A549 treated with DMSO at 1 μM for 4 hours (cell line): ENCODE data around the gene POLR3G. TPM values are rescaled to one million over a fixed set of nuclear protein-coding genes. Genes with fewer than 3 reads are reported as not detected.

Source experiments
- total RNA-seq: library from RNA; stranded (reverse); fragments of 200-300 nt; extraction: Qiagen RNA extraction; gene quantifications from 5 replicates; pipeline ENCODE4 v1.2.3, GENCODE V29; 2022; ENCODE audit warnings: low read depth

POLR3G gene, protein sequence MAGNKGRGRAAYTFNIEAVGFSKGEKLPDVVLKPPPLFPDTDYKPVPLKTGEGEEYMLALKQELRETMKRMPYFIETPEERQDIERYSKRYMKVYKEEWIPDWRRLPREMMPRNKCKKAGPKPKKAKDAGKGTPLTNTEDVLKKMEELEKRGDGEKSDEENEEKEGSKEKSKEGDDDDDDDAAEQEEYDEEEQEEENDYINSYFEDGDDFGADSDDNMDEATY
- total RNA-seq = 15.2 to 18.8 TPM (median 16.0 TPM) in 5 replicates

DNA sequence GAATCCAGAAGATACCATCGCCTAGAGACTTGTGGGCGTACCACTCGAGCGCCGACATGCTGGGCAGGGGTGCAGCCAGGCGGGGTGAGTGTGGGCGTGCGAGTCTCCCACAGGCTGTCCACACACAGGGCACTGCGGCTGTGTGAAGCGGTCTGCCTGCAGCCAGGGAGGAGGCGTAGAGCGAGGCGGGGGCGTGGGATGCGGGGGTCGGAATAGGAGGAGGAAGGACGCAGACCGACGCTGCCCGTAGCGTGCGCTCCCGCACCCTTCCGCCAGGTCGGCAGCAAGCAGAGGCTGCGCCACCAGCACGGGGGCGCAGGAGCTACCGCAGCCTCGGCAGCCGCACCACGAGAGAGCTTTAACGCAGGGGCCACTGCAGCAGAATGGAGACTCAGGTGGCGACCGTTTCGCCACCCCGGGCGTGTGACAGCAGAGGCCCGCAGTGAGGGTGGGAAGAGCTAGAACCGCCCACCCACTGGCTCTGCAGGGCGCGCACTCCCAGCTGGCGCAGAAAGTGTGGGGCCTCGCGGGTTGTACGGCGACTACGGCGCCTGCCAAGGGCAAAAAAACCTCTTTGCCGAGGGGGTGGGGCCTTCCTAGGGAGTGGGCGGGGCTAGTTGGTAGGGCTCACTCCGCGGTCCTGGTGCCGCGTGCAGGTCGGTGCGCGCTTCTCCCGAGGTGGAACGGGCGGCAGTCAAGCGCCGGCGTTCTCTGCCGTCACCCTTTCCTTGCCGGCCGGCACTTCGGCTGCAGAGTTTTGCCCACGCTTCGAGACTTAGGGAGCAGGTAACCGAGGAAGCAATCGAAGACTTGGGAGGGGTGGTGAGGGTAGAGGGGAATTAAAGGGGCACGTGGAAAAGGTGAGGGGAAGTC lies at the start of gene POLR3G, which contains the start of gene MBLAC2:
Gene POLR3G (plus strand): TSS at position 630 of the 873 bp plus-strand sequence. CDS start 10,704 bp downstream, outside the sequence.
Gene MBLAC2 (minus strand): TSS at position 537 of the 873 bp plus-strand sequence. CDS start 479 bp downstream, at position 58.

DNA sequence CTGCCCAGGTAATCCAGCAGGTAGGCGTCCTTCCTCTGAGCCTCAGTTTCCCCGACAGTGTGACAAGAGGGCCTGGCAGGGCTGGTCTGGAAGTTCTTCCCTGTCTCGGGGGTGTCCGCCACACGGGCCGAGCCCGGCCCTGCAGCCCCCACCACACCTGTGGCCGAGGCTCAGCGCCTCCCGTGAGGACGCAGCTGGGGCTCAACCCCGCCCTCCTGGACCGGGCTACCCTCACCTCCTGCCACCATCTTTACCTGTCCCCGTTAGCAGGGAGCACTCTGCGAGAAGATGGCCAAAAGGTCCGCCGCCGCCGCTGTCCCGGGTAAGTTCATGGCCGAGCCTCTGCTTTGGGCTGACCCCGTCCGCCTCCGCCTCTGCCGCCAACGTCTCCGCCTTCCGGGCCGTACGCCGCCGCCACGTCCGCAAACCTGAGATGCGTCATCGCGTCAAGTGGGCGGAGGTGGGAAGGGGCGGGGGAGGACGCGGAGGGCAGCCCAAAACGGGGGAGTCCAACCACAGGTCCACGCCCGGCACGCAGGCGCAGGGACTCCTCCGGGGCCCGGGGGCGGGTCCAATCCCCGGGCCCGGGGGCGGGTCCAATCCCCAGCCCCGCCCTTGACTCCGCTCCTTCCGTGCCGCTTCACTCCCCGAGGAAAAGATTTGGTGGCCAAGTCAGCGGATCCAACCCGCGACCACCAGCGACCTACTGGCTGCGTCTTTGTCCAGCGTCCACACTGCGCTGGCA lies 54.7 kb downstream of the POLR3G start, which contains the start of gene LYSMD3:
Gene LYSMD3 (minus strand): TSS at position 391 of the 745 bp plus-strand sequence. CDS start 4,295 bp downstream, outside the sequence.

DNA sequence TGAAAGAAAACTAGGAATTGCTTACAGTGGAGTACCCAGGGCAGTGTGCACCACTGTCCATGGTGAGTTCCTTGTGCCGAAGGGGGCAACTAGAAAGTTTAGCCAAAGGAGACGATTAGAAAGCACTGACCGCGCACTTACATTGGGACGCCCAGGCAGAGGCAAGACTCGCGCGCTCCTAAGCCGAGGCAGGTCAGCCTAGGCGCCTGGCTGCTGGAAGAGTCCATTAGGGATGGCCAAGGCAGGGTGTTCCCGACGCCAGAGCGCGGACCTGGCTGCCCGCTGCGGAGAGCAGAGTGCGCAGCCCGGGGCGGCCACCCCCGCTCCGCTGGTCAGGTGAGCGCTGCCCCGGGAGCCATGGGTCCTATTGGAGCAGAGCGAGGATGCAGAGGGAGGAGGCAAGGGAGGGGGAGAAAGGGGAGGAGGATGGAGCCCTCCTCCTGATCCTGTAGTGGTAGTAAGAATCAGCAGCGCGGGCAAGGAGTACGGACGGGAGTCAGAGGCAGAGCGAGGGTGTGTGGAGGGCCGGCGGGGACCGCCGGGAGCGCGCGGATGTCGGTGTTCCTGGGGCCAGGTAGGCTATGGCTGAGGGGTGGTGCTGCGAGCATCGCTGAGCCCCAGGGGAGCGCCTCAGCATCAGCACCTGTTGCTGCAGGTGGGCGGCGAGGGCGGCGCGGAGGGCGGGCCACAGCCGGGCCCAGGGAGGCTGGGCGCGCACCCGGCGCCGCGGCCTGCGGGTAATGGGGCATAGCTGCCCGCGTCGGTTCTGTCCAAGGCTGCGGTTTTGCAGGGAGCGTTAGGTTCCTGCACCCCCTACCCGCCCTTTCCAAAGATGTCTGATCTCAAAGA lies 83.9 kb downstream of the POLR3G start, which contains the start of gene ADGRV1:
Gene ADGRV1 (plus strand): TSS at position 454 of the 849 bp plus-strand sequence. CDS start 99 bp downstream, at position 553.

Other genes starting within 250 kb of the POLR3G start
- gene CETN3, start 65.1 kb upstream of the POLR3G start, total RNA-seq = 20.7 to 28.7 TPM (median 26.3 TPM) in 5 replicates
- 2.0 to 3.7 TPM (median 3.3 TPM) in 5 replicates for gene MBLAC2, start 93 bp upstream of the POLR3G start, total RNA-seq
- gene LYSMD3, start 54.7 kb downstream of the POLR3G start, total RNA-seq = 7.7 to 11.1 TPM (median 10.6 TPM) in 5 replicates
- gene ADGRV1, start 83.9 kb downstream of the POLR3G start, total RNA-seq = 0.49 to 1.1 TPM (median 0.76 TPM) in 5 replicates